H1 (cell line): Measurements from ENCODE around the gene DLX4. TPM values are rescaled to one million over a fixed set of nuclear protein-coding genes. Genes with fewer than 3 reads are reported as not detected.

Experiments used
- CTCF ChIA-PET: fragments of 300-600 bp; sonication (Branson Sonifier 250); formaldehyde crosslinking; loops from one replicate; lab custom pipeline; 2021; ENCODE audit not compliant: partially characterized antibody; lab: Charles Lee
- POLR2A ChIA-PET: fragments of 300-600 bp; sonication (Branson Sonifier 250); formaldehyde crosslinking; loops from one replicate; lab custom pipeline; 2021; ENCODE audit warnings: inconsistent platforms; ENCODE audit not compliant: partially characterized antibody; lab: Charles Lee
- DNase-seq, 2 experiments: peaks; one replicate each; pipeline versions ENCODE4 v3.0.0 to v3.0.0-alpha.2; 2010 to 2022; ENCODE audit warnings: low spot score in 2 of 2, low read depth in 1 of 2, mixed read lengths in 1 of 2
- FAIRE-seq: peaks from 2 replicates; lab custom pipeline; 2011; peaks lifted over from hg19 to GRCh38; lab: Jason Lieb, UNC
- H2AFZ ChIP-seq: 2 replicates; pipeline ENCODE4 v1.8.1; 2012; ENCODE audit warnings: low read length, inconsistent platforms
- H2AK5ac ChIP-seq: 2 replicates; pipeline ENCODE4 v1.6.1; 2013; ENCODE audit warnings: low read depth, low read length
- H2BK120ac ChIP-seq: replicated peaks from 2 replicates; pipeline ENCODE3; 2013; ENCODE audit warnings: low read depth, low read length, inconsistent platforms
- H2BK12ac ChIP-seq: 2 replicates; pipeline ENCODE4 v1.6.1; 2013; ENCODE audit warnings: low read depth, low read length
- H2BK15ac ChIP-seq: 2 replicates; pipeline ENCODE4 v1.6.1; 2013; ENCODE audit warnings: low read length
- H2BK20ac ChIP-seq: 2 replicates; pipeline ENCODE4 v1.6.1; 2013; ENCODE audit warnings: low read length
- H2BK5ac ChIP-seq: 2 replicates; pipeline ENCODE4 v1.6.1; 2013; ENCODE audit warnings: low read depth, low read length
- H3K14ac ChIP-seq: 2 replicates; pipeline ENCODE4 v1.6.1; 2013; ENCODE audit warnings: inconsistent platforms; ENCODE audit not compliant: insufficient read length
- H3K18ac ChIP-seq: 2 replicates; pipeline ENCODE4 v1.6.1; 2013; ENCODE audit warnings: low read length; ENCODE audit errors: extremely low read depth
- H3K23ac ChIP-seq: 2 replicates; pipeline ENCODE4 v1.6.1; 2013; ENCODE audit warnings: inconsistent platforms; ENCODE audit not compliant: insufficient read length
- H3K23me2 ChIP-seq: 2 replicates; pipeline ENCODE4 v1.6.1; 2013; ENCODE audit warnings: low read depth, low read length
- H3K27ac ChIP-seq: 2 replicates; pipeline ENCODE4 v1.6.1; 2011; ENCODE audit warnings: low read depth, low read length, inconsistent platforms
- H3K27me3 ChIP-seq, 4 experiments: replicated peaks in 1 of 4; 1 replicate in 1 of 4; 2 replicates in 3 of 4; pipeline versions ENCODE4 v1.6.1 to v1.8.1; 2011 to 2013; ENCODE audit warnings: low read length in 3 of 4, mild to moderate bottlenecking in 3 of 4, inconsistent platforms in 2 of 4, mixed read lengths in 2 of 4, moderate library complexity in 1 of 4; ENCODE audit not compliant: control insufficient read depth in 3 of 4, insufficient read depth in 3 of 4; ENCODE audit errors: extremely low read depth in 1 of 4
- H3K36me3 ChIP-seq, 4 experiments: 2 replicates each; pipeline versions ENCODE4 v1.6.1 to v1.8.1; 2011 to 2013; ENCODE audit warnings: mild to moderate bottlenecking in 4 of 4, low read length in 3 of 4, moderate library complexity in 2 of 4, control low read depth in 1 of 4, inconsistent platforms in 1 of 4; ENCODE audit not compliant: insufficient read depth in 4 of 4, control insufficient read depth in 2 of 4
- H3K4ac ChIP-seq: replicated peaks from 2 replicates; pipeline ENCODE3; 2013; ENCODE audit warnings: low read length, low read depth, mixed read lengths, inconsistent platforms; ENCODE audit not compliant: insufficient read length
- H3K4me1 ChIP-seq, 4 experiments: replicated peaks in 1 of 4; 1 replicate in 1 of 4; 2 replicates in 3 of 4; pipeline versions ENCODE4 v1.6.1 to v1.8.1; 2011 to 2013; ENCODE audit warnings: low read length in 3 of 4, inconsistent platforms in 2 of 4, mixed read lengths in 1 of 4; ENCODE audit not compliant: insufficient read depth in 4 of 4, control insufficient read depth in 3 of 4
- H3K4me2 ChIP-seq, 2 experiments: 2 replicates each; pipeline versions ENCODE4 v1.6.1 to v1.8.1; 2011 to 2013; ENCODE audit warnings: low read depth in 2 of 2, low read length in 2 of 2, control low read depth in 1 of 2, inconsistent platforms in 1 of 2, mild to moderate bottlenecking in 1 of 2; ENCODE audit not compliant: insufficient read depth in 1 of 2
- H3K4me3 ChIP-seq, 4 experiments: fragments of 200-600, 300-600 bp in 1 of 4; sonication (generic), shearing (Covaris generic), sonication (Bioruptor Twin) in 1 of 4; 2 replicates each; pipeline versions ENCODE4 v1.5.1 to v1.8.1; 2011 to 2016; ENCODE audit warnings: low read length in 4 of 4, low read depth in 3 of 4, control low read depth in 2 of 4, inconsistent platforms in 2 of 4, mild to moderate bottlenecking in 2 of 4, mixed read lengths in 1 of 4, moderate library complexity in 1 of 4; ENCODE audit not compliant: insufficient read depth in 2 of 4; ENCODE audit errors: extremely low read depth in 1 of 4
- H3K56ac ChIP-seq: replicated peaks from 2 replicates; pipeline ENCODE3; 2013; ENCODE audit warnings: low read depth, mild to moderate bottlenecking, mixed read lengths, low read length, inconsistent platforms; ENCODE audit not compliant: insufficient read length
- H3K79me1 ChIP-seq: 2 replicates; pipeline ENCODE4 v1.6.1; 2013; ENCODE audit warnings: low read depth, low read length, control low read depth
- H3K79me2 ChIP-seq, 2 experiments: 2 replicates each; pipeline versions ENCODE4 v1.6.1 to v1.8.1; 2012 to 2013; ENCODE audit warnings: low read length in 2 of 2, mild to moderate bottlenecking in 2 of 2, inconsistent platforms in 1 of 2; ENCODE audit not compliant: insufficient read depth in 2 of 2, control insufficient read depth in 1 of 2
- H3K9ac ChIP-seq, 4 experiments: replicated peaks in 1 of 4; 1 replicate in 1 of 4; 2 replicates in 3 of 4; pipeline versions ENCODE4 v1.6.1 to v1.8.1; 2011 to 2013; ENCODE audit warnings: low read depth in 3 of 4, low read length in 3 of 4, control low read depth in 2 of 4, mild to moderate bottlenecking in 2 of 4, moderate library complexity in 2 of 4, inconsistent platforms in 1 of 4; ENCODE audit errors: extremely low read depth in 1 of 4
- H3K9me3 ChIP-seq, 2 experiments: 2 replicates each; pipeline versions ENCODE4 v1.6.1 to v1.8.1; 2012 to 2013; ENCODE audit warnings: mild to moderate bottlenecking in 2 of 2, moderate library complexity in 2 of 2, control low read depth in 1 of 2, inconsistent platforms in 1 of 2, low read depth in 1 of 2, low read length in 1 of 2, mixed read lengths in 1 of 2; ENCODE audit not compliant: insufficient read depth in 2 of 2
- H4K20me1 ChIP-seq, 2 experiments: replicated peaks in 1 of 2; 2 replicates each; pipeline versions ENCODE3 to v1.8.1; 2011 to 2013; ENCODE audit warnings: inconsistent platforms in 2 of 2, low read length in 2 of 2, mild to moderate bottlenecking in 1 of 2; ENCODE audit not compliant: insufficient read depth in 2 of 2, control insufficient read depth in 1 of 2
- H4K5ac ChIP-seq: 2 replicates; pipeline ENCODE4 v1.6.1; 2013; ENCODE audit warnings: low read length, low read depth, mixed read lengths, inconsistent platforms; ENCODE audit not compliant: insufficient read length
- H4K8ac ChIP-seq: 2 replicates; pipeline ENCODE4 v1.8.0; 2013; ENCODE audit warnings: mild to moderate bottlenecking, moderate library complexity, low read length, inconsistent platforms; ENCODE audit not compliant: insufficient read depth; ENCODE audit errors: extremely low read depth
- H4K91ac ChIP-seq: replicated peaks from 2 replicates; pipeline ENCODE3; 2013; ENCODE audit warnings: low read length, mixed read lengths, inconsistent platforms; ENCODE audit not compliant: insufficient read length
- BACH1 ChIP-seq: IDR thresholded peaks from 2 replicates; pipeline ENCODE4 v1.6.1; 2012; ENCODE audit warnings: low read length, improper control_type of control experiment
- CTCF ChIP-seq, 3 experiments: IDR thresholded peaks; 1 replicate in 2 of 3; 2 replicates in 1 of 3; pipeline versions ENCODE4 v1.5.1 to v1.6.1; 2011; ENCODE audit warnings: low read length in 3 of 3, mild to moderate bottlenecking in 3 of 3, inconsistent platforms in 2 of 3, low read depth in 1 of 3, moderate library complexity in 1 of 3; ENCODE audit not compliant: insufficient read depth in 1 of 3; ENCODE audit errors: control extremely low read depth in 1 of 3
- HDAC6 ChIP-seq: IDR thresholded peaks from one replicate; pipeline ENCODE4 v1.7.1; 2012; ENCODE audit warnings: low read depth, mild to moderate bottlenecking, inconsistent platforms, low read length, moderate library complexity
- MAFK ChIP-seq: IDR thresholded peaks from 2 replicates; pipeline ENCODE4 v1.6.1; 2012; ENCODE audit warnings: low read depth, mild to moderate bottlenecking, improper control_type of control experiment, low read length
- POLR2A ChIP-seq, 2 experiments: IDR thresholded peaks; 1 replicate in 1 of 2; 2 replicates in 1 of 2; pipeline ENCODE4 v1.6.1; 2011; ENCODE audit warnings: low read depth in 2 of 2, low read length in 2 of 2, mild to moderate bottlenecking in 2 of 2; ENCODE audit errors: control extremely low read depth in 1 of 2
- RAD21 ChIP-seq, 2 experiments: IDR thresholded peaks in 1 of 2; conservative IDR thresholded peaks in 1 of 2; 2 replicates each; pipeline ENCODE4 v1.6.1; 2011; ENCODE audit warnings: low read depth in 2 of 2, low read length in 2 of 2, improper control_type of control experiment in 1 of 2, inconsistent platforms in 1 of 2, mild to moderate bottlenecking in 1 of 2, moderate library complexity in 1 of 2
- RFX5 ChIP-seq: IDR thresholded peaks from 2 replicates; pipeline ENCODE4 v1.6.1; 2011; ENCODE audit warnings: low read depth, low read length, improper control_type of control experiment, borderline replicate concordance
- SAP30 ChIP-seq: fragments of 300-600 bp; sonication (generic); IDR thresholded peaks from 2 replicates; pipeline ENCODE4 v1.7.1; 2012; ENCODE audit warnings: low read length, moderate library complexity, mild to moderate bottlenecking, inconsistent platforms; ENCODE audit not compliant: insufficient read depth, insufficient replicate concordance
- SIRT6 ChIP-seq: IDR thresholded peaks from one replicate; pipeline ENCODE4 v1.7.1; 2012; ENCODE audit warnings: low read length, inconsistent platforms
- TAF7 ChIP-seq: optimal IDR thresholded peaks from 2 replicates; pipeline ENCODE3; 2011; ENCODE audit warnings: low read depth, mild to moderate bottlenecking, inconsistent platforms, low read length, moderate library complexity, borderline replicate concordance
- WGBS, 2 experiments: shearing (Covaris generic) in 1 of 2; methylation state at CpG; one replicate each; pipeline versions ENCODE4 v1.1.6 to v1.1.7; 2013 to 2015; ENCODE audit warnings: low lambda C conversion rate in 2 of 2, mixed read lengths in 2 of 2, inconsistent platforms in 1 of 2, low coverage in 1 of 2, missing lambda C conversion rate in 1 of 2; ENCODE audit not compliant: insufficient replicate concordance in 2 of 2, insufficient coverage in 1 of 2, insufficient read length in 1 of 2; ENCODE audit errors: extremely low coverage in 1 of 2, missing lambda C conversion rate in 1 of 2; 5-methylcytosine and 5-hydroxymethylcytosine counted together
- polyA plus RNA-seq, 7 experiments: library from polyadenylated mRNA; depleted of rRNA in 3 of 7; stranded (reverse) in 5 of 7; unstranded in 2 of 7; fragments of >200 nt in 5 of 7; fragments of 200-250 nt in 2 of 7; gene quantifications; 1 replicate in 5 of 7; 2 replicates in 1 of 7; 4 replicates in 1 of 7; pipeline versions ENCODE4 v1.2.1 to v1.2.3, GENCODE V29; 2011 to 2013; ENCODE audit warnings: missing spikeins in 2 of 7, mixed read lengths in 2 of 7
- total RNA-seq: library from RNA; stranded (reverse); fragmentation: NEBNext Ultra II Directional; extraction: Animal tissue kit (Norgen Biotek cat#: 25700); gene quantifications from 2 replicates; pipeline ENCODE4 v1.2.1, GENCODE V29; 2021

Gene DLX4
- total and polyA plus RNA-seq, 2 of the 8 experiments (the other 6 are each of a cell fraction or from before 2014, with no cell fraction given): 0.67 to 0.80 TPM

- no peaks in the 10 kb centered on the region for H3K79me1 ChIP-seq
- no peak overlapping the region for H2BK20ac ChIP-seq
- H2BK120ac ChIP-seq: no peak overlapping the region
- H3K4me2 ChIP-seq: no peak overlapping the region
- no peak overlapping the region for H4K8ac ChIP-seq
- 81% methylated on average over 6 of the region's 6 CpGs; no CpG with 5 or more reads in 1 of the 2 experiments for WGBS, 2 experiments
- H3K79me2 ChIP-seq: no peaks in the 10 kb centered on the region
- no peak overlapping the region for H4K5ac ChIP-seq
- DNase-seq (no peak), FAIRE-seq (no peak)
- H3K23me2 ChIP-seq: no peaks in the 10 kb centered on the region
- H3K4me1 ChIP-seq: no peaks in the 10 kb centered on the region
- no peak overlapping the region; the same call in 1 of the 2 replicates for H3K18ac ChIP-seq
- no peak overlapping the region for H3K4me3 ChIP-seq
- H3K27ac ChIP-seq: no peak overlapping the region
- no peak overlapping the region for H3K14ac ChIP-seq
- H3K9ac ChIP-seq: no peak overlapping the region
- H4K20me1 ChIP-seq: no peaks in the 10 kb centered on the region
- H2AK5ac ChIP-seq: no peak overlapping the region
- no peak overlapping the region for H2AFZ ChIP-seq
- H4K91ac ChIP-seq: no peak overlapping the region
- no peaks in the 10 kb centered on the region for H3K27me3 ChIP-seq
- no peak overlapping the region for H3K56ac ChIP-seq
- ChIA-PET POLR2A (interaction anchor here (1.4 kb wide), 1 partner anchor 21 kb away, joined by 3 read pairs; no protein-coding TSS in a partner anchor), CTCF (interaction anchor here (0.6 to 10.3 kb wide), 8 partner anchors 9 to 68 kb away, joined by 3 to 87 read pairs (median 4); no protein-coding TSS in a partner anchor)
- no peak overlapping the region for H2BK5ac ChIP-seq
- no peak overlapping the region for H3K23ac ChIP-seq
- no peak overlapping the region for H2BK15ac ChIP-seq
- no peak overlapping the region for H2BK12ac ChIP-seq
- no peaks in the 10 kb centered on the region for H3K36me3 ChIP-seq
- H3K4ac ChIP-seq: no peak overlapping the region
- H3K9me3 ChIP-seq: no peaks in the 10 kb centered on the region
- TF ChIP-seq MAFK (no peak), SAP30 (no peak), CTCF (IDR thresholded peaks at IDR 0.05; ENCODE audit: control extremely low read depth in 1 of 3, insufficient read depth in 1 of 3, low read depth in 1 of 3, low read length in 3 of 3) (no peak), SIRT6 (no peak), BACH1 (no peak), POLR2A (IDR thresholded peaks at IDR 0.05; ENCODE audit: control extremely low read depth in 1 of 2, low read depth in 2 of 2, low read length in 2 of 2) (no peak), RFX5 (no peak), TAF7 (no peak), RAD21 (IDR thresholded peaks at IDR 0.05 in 1 of 2, conservative IDR thresholded peaks at IDR 0.05 in 1 of 2; ENCODE audit: low read depth in 2 of 2, low read length in 2 of 2) (no peak), HDAC6 (no peak)
Observed at GRCh38 chr17:49928837-49929475, 40.0 kb upstream of the DLX4 start.
